ENCODE data around the gene RAPGEF1. TPM values are rescaled to one million over a fixed set of nuclear protein-coding genes. Genes with fewer than 3 reads are reported as not detected.

Gene RAPGEF1
- total RNA-seq, 1 experiment from 2014 or later = 55.6 TPM

- Histone ChIP-seq H2AK5ac (ENCODE audit: insufficient read length, low read length) (no peak overlapping the region), H3K27me3 (ENCODE audit: insufficient read depth, low read length) (no peaks in the 10 kb centered on the region), H2BK12ac (ENCODE audit: insufficient read length, low read depth, low read length) (no peak overlapping the region), H4K5ac (ENCODE audit: insufficient read length, low read depth, low read length) (no peak overlapping the region), H2BK120ac (ENCODE audit: low read depth, low read length, poor library complexity, severe bottlenecking) (no peak overlapping the region), H3K4me2 (ENCODE audit: insufficient read depth, insufficient read length, low read length) (no peak overlapping the region), H2BK20ac (ENCODE audit: low read depth, low read length, poor library complexity, severe bottlenecking) (no peak overlapping the region), H4K20me1 (ENCODE audit: control insufficient read depth, insufficient read depth, insufficient read length) (no peaks in the 10 kb centered on the region), H4K91ac (ENCODE audit: insufficient read length, low read depth, low read length) (no peak overlapping the region), H3K23me2 (ENCODE audit: insufficient read length, low read depth, low read length, poor library complexity, severe bottlenecking) (no peaks in the 10 kb centered on the region), H3K4ac (ENCODE audit: low read depth, low read length) (no peak overlapping the region), H3K27ac (ENCODE audit: insufficient read length, low read depth, low read length) (no peak overlapping the region), H2BK5ac (ENCODE audit: insufficient read length, low read length) (no peak overlapping the region), H3K14ac (ENCODE audit: insufficient read depth, low read length) (no peak overlapping the region), H3K4me1 (ENCODE audit: insufficient read depth, low read length) (peaks cover 4% of the 10 kb centered on the region; the same call in 1 of the 2 replicates), H3K79me1 (ENCODE audit: insufficient read depth, low read depth, low read length, poor library complexity, severe bottlenecking) (peaks cover 13% of the 10 kb centered on the region), H2AFZ (ENCODE audit: low read length) (no peak overlapping the region), H3K79me2 (ENCODE audit: insufficient read depth, low read length) (peaks cover 21% of the 10 kb centered on the region; the same call in 1 of the 2 replicates), H3K56ac (ENCODE audit: insufficient read length, low read depth, low read length) (no peak overlapping the region), H2BK15ac (ENCODE audit: low read depth, low read length) (no peak overlapping the region), H3K23ac (ENCODE audit: insufficient read length, low read depth, low read length) (no peak overlapping the region), H4K8ac (replicated peaks; ENCODE audit: insufficient read length, low read depth, low read length) (no peak overlapping the region), H3T11ph (ENCODE audit: low read length) (no peak overlapping the region), H3K9me3 (ENCODE audit: control insufficient read depth, low read depth, low read length) (no peaks in the 10 kb centered on the region), H3K9ac (ENCODE audit: extremely low read depth, insufficient read length, low read length) (no peak overlapping the region), H3K18ac (ENCODE audit: insufficient read length, low read depth, low read length) (no peak overlapping the region)
- TF ChIP-seq CTCF (conservative IDR thresholded peaks at IDR 0.05) = no peak
- no peaks in the 10 kb centered on the region for H3K27me3 Mint-ChIP-seq (ENCODE audit: low read depth)
- peaks cover 4 to 21% (median 16%) of the 10 kb centered on the region in 3 experiments; a peak in 6 of 7 replicates for H3K36me3 Mint-ChIP-seq (ENCODE audit: insufficient read depth in 1 of 3, low read depth in 3 of 3)
- no peak for DNase-seq
- WGBS (ENCODE audit: extremely low coverage, insufficient read length, low lambda C conversion rate) = no CpG with 5 or more reads among the region's 2 CpGs
- H3K4me3 Mint-ChIP-seq = no peak overlapping the region
- H3K4me1 Mint-ChIP-seq = peaks cover 19 to 26% of the 10 kb centered on the region in 2 experiments
- peaks cover 0 to 6% of the 10 kb centered on the region in 2 experiments; a peak in 3 of 5 replicates for H3K9me3 Mint-ChIP-seq
- H3K27ac Mint-ChIP-seq = no peak overlapping the region
These were observed 15.2 kb downstream of the RAPGEF1 start for GRCh38 chr9:131724683-131725082.

Data from H9 (cell line).